Tibial nerve (tissue), 3 donors: ENCODE data around the gene BET1L.

Experiments used
- POLR2A ChIP-seq, 2 donors: fragments of 450-650 bp; IDR thresholded peaks; one replicate each; pipeline ENCODE4 v1.6.1; 2017; ENCODE audit warnings: antibody characterized with exemption in 2 of 2, mild to moderate bottlenecking in 2 of 2, moderate library complexity in 2 of 2
- TF ChIP-seq, protein P1 (sequence below), 5 experiments: fragments of 200-600 bp in 3 of 5; fragments of 450-650 bp in 2 of 5; sonication (generic) in 3 of 5; IDR thresholded peaks; one replicate each; pipeline ENCODE4 v1.5.1; 2016 to 2019; ENCODE audit warnings: antibody characterized with exemption in 5 of 5, mild to moderate bottlenecking in 3 of 5, moderate library complexity in 2 of 5

DNA sequence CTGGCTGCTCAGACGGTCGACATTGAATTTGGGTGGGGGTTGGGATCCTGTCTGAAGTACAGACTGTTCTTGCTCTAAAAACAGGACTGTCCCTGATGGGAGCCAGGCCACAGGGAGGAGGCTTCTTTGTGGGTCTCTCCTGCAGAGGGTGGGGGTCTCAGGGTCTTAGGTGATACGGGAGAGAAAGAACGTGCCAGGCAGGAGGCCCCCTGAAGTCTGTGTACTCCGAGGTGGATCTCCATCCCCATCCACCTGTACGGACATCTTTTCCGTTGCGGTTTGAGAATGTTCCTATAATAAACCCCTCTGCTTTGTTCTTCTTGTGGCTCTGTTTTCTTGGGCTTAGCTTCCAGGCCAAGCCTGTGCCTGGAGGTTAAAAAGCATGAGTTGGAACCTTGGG, 45.5 kb upstream of the BET1L start:
- TF ChIP-seq, protein P1, sequence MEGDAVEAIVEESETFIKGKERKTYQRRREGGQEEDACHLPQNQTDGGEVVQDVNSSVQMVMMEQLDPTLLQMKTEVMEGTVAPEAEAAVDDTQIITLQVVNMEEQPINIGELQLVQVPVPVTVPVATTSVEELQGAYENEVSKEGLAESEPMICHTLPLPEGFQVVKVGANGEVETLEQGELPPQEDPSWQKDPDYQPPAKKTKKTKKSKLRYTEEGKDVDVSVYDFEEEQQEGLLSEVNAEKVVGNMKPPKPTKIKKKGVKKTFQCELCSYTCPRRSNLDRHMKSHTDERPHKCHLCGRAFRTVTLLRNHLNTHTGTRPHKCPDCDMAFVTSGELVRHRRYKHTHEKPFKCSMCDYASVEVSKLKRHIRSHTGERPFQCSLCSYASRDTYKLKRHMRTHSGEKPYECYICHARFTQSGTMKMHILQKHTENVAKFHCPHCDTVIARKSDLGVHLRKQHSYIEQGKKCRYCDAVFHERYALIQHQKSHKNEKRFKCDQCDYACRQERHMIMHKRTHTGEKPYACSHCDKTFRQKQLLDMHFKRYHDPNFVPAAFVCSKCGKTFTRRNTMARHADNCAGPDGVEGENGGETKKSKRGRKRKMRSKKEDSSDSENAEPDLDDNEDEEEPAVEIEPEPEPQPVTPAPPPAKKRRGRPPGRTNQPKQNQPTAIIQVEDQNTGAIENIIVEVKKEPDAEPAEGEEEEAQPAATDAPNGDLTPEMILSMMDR (IDR thresholded peaks at IDR 0.05), result no peak
- no peak for TF ChIP-seq POLR2A (IDR thresholded peaks at IDR 0.05)
